GM18861 (cell line): ENCODE results near the gene OLIG3.

Experiments used
- ATAC-seq: cut with Tn5 transposase; IDR thresholded peaks from one replicate; pipeline ENCODE4 v1.9.1; 2021; ENCODE audit not compliant: unreplicated experiment

OLIG3 gene

GRCh38 chr6:137471986-137472385 is 22.2 kb downstream of the OLIG3 start:
- ATAC-seq = no peak

- no peak for ATAC-seq
Measured at GRCh38 chr6:137471497-137471896, 22.7 kb downstream of the OLIG3 start.

DNA sequence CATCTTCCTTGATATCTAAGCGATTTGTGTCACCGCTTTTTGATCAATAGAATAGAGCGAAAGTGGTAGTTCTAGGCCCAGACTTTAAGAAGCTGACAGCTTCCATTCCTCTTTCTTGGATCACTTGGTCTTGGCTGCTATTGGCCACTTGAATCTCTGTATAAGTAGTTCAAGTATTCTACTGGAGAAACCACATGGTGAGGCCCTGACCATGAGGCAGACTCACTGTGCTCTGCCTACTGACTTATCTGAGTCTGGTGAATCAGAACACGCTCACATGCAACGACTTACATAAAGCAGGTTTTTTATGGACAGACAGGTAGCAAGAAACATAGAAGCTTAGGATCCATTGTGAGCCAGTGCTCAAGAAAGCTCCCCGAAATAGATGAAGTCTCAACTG is 27.0 kb downstream of the OLIG3 start:
- no peak for ATAC-seq

DNA sequence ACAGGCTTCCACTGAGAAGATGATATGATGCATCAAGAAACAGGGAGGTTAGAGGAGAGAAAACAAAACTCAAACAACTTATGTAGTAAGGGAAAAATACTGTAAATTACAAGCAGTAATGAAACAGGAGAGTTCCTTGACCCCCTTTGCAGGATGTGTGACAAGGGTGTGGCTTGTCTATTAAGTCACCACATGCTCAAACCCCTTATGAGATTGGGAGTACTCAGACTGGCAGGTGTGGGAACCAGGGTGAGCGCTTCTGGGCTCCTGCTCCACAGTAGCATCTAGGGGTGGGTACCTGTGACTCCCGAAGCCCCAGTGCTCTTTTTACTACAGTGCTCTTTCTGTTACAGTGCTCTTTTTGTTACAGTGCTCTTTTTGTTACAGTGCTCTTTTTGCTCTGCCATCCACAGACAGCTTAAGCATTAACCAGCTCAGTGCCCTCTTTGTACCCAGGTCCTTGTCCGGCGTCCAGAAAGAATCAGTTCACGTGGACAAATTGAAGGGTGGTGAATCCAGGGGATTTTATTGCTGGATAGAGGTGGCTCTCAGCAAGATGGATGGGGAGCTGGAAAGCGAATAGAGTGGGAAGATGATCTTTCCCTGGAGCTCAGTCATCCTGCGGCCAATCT is 28.7 kb downstream of the OLIG3 start:
- ATAC-seq = no peak

- ATAC-seq = no peak
Measured at GRCh38 chr6:137452333-137452894, 41.8 kb downstream of the OLIG3 start.

DNA sequence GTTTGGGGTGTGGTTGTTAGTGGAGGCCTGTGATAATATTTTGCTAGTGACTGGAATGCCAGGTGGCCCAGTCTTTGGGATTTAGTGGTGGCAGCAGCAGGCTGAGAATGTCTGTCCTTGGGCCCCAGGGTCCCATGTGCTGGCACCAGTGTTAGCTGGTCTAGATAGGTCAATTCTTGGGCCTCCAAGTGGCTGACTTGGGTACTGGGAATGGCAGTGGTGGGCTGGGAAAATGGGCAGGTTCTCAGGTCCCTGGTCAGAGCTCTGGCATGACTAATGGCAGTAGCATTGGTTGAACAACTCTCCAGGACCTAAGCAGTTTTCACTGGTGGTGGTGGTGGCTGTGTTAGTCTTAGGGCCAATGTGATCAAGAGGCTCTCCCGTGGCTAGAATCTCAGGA is 50.3 kb downstream of the OLIG3 start:
- ATAC-seq = no peak
